HUES6 (cell line): Measurements from ENCODE around the gene RNF32.
"Not testable (repeated sequence)": the region's sequence is repeated elsewhere in the genome, so short reads cannot be mapped to it uniquely, and the experiment has no call there.

Experiments
- H3K27ac ChIP-seq: 2 replicates; pipeline ENCODE4 v1.7.0; 2013; ENCODE audit warnings: low read depth, mild to moderate bottlenecking, low read length, inconsistent platforms
- H3K27me3 ChIP-seq: 2 replicates; pipeline ENCODE4 v1.6.1; 2013; ENCODE audit warnings: low read length; ENCODE audit not compliant: control insufficient read depth, insufficient read depth
- H3K36me3 ChIP-seq: 2 replicates; pipeline ENCODE4 v1.6.1; 2013; ENCODE audit warnings: low read length; ENCODE audit not compliant: control insufficient read depth, insufficient read depth
- H3K4me1 ChIP-seq: 2 replicates; pipeline ENCODE4 v1.6.1; 2013; ENCODE audit warnings: low read length; ENCODE audit not compliant: control insufficient read depth, insufficient read depth
- H3K4me3 ChIP-seq: 2 replicates; pipeline ENCODE4 v1.5.1; 2013; ENCODE audit warnings: low read depth, low read length
- H3K9ac ChIP-seq: one replicate; pipeline ENCODE4 v1.6.1; 2013; ENCODE audit warnings: mild to moderate bottlenecking, low read length
- H3K9me3 ChIP-seq: 2 replicates; pipeline ENCODE4 v1.6.1; 2013; ENCODE audit warnings: low read depth, low read length; ENCODE audit not compliant: control insufficient read depth, insufficient read depth

Gene RNF32

GRCh38 chr7:156616269-156617202 is 24.0 kb upstream of the RNF32 start:
- Histone ChIP-seq H3K9ac (peak overlapping the region; percentile 64), H3K36me3 (no peaks in the 10 kb centered on the region), H3K4me3 (peak overlapping the region; percentile 67), H3K9me3 (0 out of 2 replicates have a peak, but pooled peaks cover under 1% of the 10 kb centered on the region), H3K27ac (no peak overlapping the region), H3K4me1 (peaks cover 29% of the 10 kb centered on the region), H3K27me3 (peaks cover 24% of the 10 kb centered on the region)

- H3K4me3 ChIP-seq = peak overlapping the region; percentile 67
- H3K9ac ChIP-seq = no peak overlapping the region
These were observed 23.4 kb upstream of the RNF32 start for GRCh38 chr7:156617215-156617614.

GRCh38 chr7:156618078-156618779 is 22.3 kb upstream of the RNF32 start:
- H3K9ac ChIP-seq = peak overlapping the region; percentile 7
- 0 out of 2 replicates have a peak, but pooled peaks cover 2% of the 10 kb centered on the region for H3K9me3 ChIP-seq
- H3K27ac ChIP-seq = no peak overlapping the region
- peaks cover 29% of the 10 kb centered on the region for H3K4me1 ChIP-seq
- no peak overlapping the region for H3K4me3 ChIP-seq
- H3K27me3 ChIP-seq = peaks cover 24% of the 10 kb centered on the region
- no peaks in the 10 kb centered on the region for H3K36me3 ChIP-seq

More at GRCh38 chr7:156617215-156617614, 23.4 kb upstream of the RNF32 start:
- H3K9me3 ChIP-seq = 0 out of 2 replicates have a peak, but pooled peaks cover 2% of the 10 kb centered on the region
- H3K4me1 ChIP-seq = peaks cover 29% of the 10 kb centered on the region
- no peak overlapping the region for H3K27ac ChIP-seq
- H3K27me3 ChIP-seq = peaks cover 24% of the 10 kb centered on the region
- H3K36me3 ChIP-seq = no peaks in the 10 kb centered on the region

- Histone ChIP-seq H3K27ac (no peak overlapping the region), H3K4me1 (peaks cover 29% of the 10 kb centered on the region), H3K27me3 (peaks cover 24% of the 10 kb centered on the region), H3K4me3 (no peak overlapping the region), H3K9ac (peak overlapping the region; percentile 7), H3K9me3 (0 out of 2 replicates have a peak, but pooled peaks cover 2% of the 10 kb centered on the region), H3K36me3 (no peaks in the 10 kb centered on the region)
These were observed 21.7 kb upstream of the RNF32 start for GRCh38 chr7:156618780-156619367.

GRCh38 chr7:156619488-156620290 is 20.9 kb upstream of the RNF32 start:
- H3K9me3 ChIP-seq, H3K9ac ChIP-seq, H3K4me3 ChIP-seq, H3K36me3 ChIP-seq: not testable (repeated sequence)
- H3K27me3 ChIP-seq = peaks cover 24% of the 10 kb centered on the region
- H3K27ac ChIP-seq = peak overlapping the region; percentile 43; the same call in 1 of the 2 replicates
- H3K4me1 ChIP-seq = peaks cover 29% of the 10 kb centered on the region

- 0 out of 2 replicates have a peak, but pooled peaks cover 2% of the 10 kb centered on the region for H3K9me3 ChIP-seq
- H3K27ac ChIP-seq = no peak overlapping the region
- no peak overlapping the region for H3K9ac ChIP-seq
- H3K27me3 ChIP-seq = peaks cover 24% of the 10 kb centered on the region
- peaks cover 29% of the 10 kb centered on the region for H3K4me1 ChIP-seq
- no peaks in the 10 kb centered on the region for H3K36me3 ChIP-seq
- no peak overlapping the region for H3K4me3 ChIP-seq
These were observed 20.3 kb upstream of the RNF32 start for GRCh38 chr7:156620291-156620675.

- Histone ChIP-seq H3K9me3 (0 out of 2 replicates have a peak, but pooled peaks cover 2% of the 10 kb centered on the region), H3K36me3 (no peaks in the 10 kb centered on the region), H3K4me1 (peaks cover 29% of the 10 kb centered on the region), H3K4me3 (no peak overlapping the region), H3K27ac (no peak overlapping the region), H3K27me3 (peaks cover 12% of the 10 kb centered on the region), H3K9ac (no peak overlapping the region)
These were observed 18.9 kb upstream of the RNF32 start for GRCh38 chr7:156621652-156622051.

- no peak overlapping the region for H3K4me3 ChIP-seq
- no peaks in the 10 kb centered on the region for H3K36me3 ChIP-seq
- H3K27ac ChIP-seq = no peak overlapping the region
- H3K4me1 ChIP-seq = peaks cover 1% of the 10 kb centered on the region
- H3K27me3 ChIP-seq = no peaks in the 10 kb centered on the region
- H3K9me3 ChIP-seq = peaks cover 29% of the 10 kb centered on the region
- H3K9ac ChIP-seq = no peak overlapping the region
These were observed 15.0 kb upstream of the RNF32 start for GRCh38 chr7:156625580-156625979.

- Histone ChIP-seq H3K27me3 (no peaks in the 10 kb centered on the region), H3K9ac (no peak overlapping the region), H3K36me3 (no peaks in the 10 kb centered on the region)
These were observed 14.2 kb upstream of the RNF32 start for GRCh38 chr7:156626220-156626895.

GRCh38 chr7:156628562-156628961 is 12.0 kb upstream of the RNF32 start:
- Histone ChIP-seq H3K4me1 (no peaks in the 10 kb centered on the region; the same call in 1 of the 2 replicates), H3K36me3 (no peaks in the 10 kb centered on the region), H3K9me3 (peaks cover 29% of the 10 kb centered on the region), H3K9ac (no peak overlapping the region), H3K27me3 (no peaks in the 10 kb centered on the region), H3K27ac (no peak overlapping the region), H3K4me3 (no peak overlapping the region)

More at GRCh38 chr7:156626220-156626895, 14.2 kb upstream of the RNF32 start:
- Histone ChIP-seq H3K4me3 (no peak overlapping the region), H3K9me3 (peaks cover 31% of the 10 kb centered on the region), H3K27ac (no peak overlapping the region), H3K4me1 (no peaks in the 10 kb centered on the region; the same call in 1 of the 2 replicates)
